PC-3 (cell line): ENCODE data around the gene RASGRP1. TPM values are rescaled to one million over a fixed set of nuclear protein-coding genes. Genes with fewer than 3 reads are reported as not detected.

ENCODE experiments used
- ATAC-seq: fragments of 200-7000 bp; cut with Tn5 transposase; 2 replicates; pipeline ENCODE4 v1.9.1; 2020; ENCODE audit warnings: mild to moderate bottlenecking, moderate library complexity
- BruUV-seq: library from RNA; stranded (reverse); fragments of 400-500 nt; replicated peaks from 2 replicates; lab custom pipeline; 2021; lab: Mats Ljungman, UMichigan
- CTCF ChIA-PET: fragments of 300-600 bp; sonication (Branson Sonifier 250); formaldehyde crosslinking; loops from one replicate; lab custom pipeline; 2022; ENCODE audit warnings: antibody characterized with exemption; lab: Charles Lee
- POLR2A ChIA-PET: fragments of 300-600 bp; sonication (Branson Sonifier 250); formaldehyde crosslinking; loops from one replicate; lab custom pipeline; 2022; ENCODE audit warnings: antibody characterized with exemption; ENCODE audit not compliant: unreplicated experiment; lab: Charles Lee
- DNase-seq: peaks from one replicate; pipeline ENCODE4 v3.0.0-alpha.2; 2015
- H2AFZ ChIP-seq: fragments of 300-600 bp; sonication (generic); 2 replicates; pipeline ENCODE4 v1.6.0; 2016; ENCODE audit warnings: antibody characterized with exemption, low read length
- H3F3A ChIP-seq: fragments of 300-600 bp; sonication (generic); one replicate; pipeline ENCODE4 v1.6.0; 2017; ENCODE audit warnings: antibody characterized with exemption, low read length, control low read depth, mild to moderate bottlenecking; ENCODE audit not compliant: unreplicated experiment
- H3K27ac ChIP-seq: fragments of 300-600 bp; sonication (generic); 2 replicates; pipeline ENCODE4 v1.5.1; 2016; ENCODE audit warnings: mild to moderate bottlenecking, low read length
- H3K27me3 ChIP-seq: fragments of 300-600 bp; sonication (generic); 2 replicates; pipeline ENCODE4 v1.6.1; 2016; ENCODE audit warnings: low read length, mixed read lengths
- H3K36me3 ChIP-seq: fragments of 300-600 bp; sonication (generic); 2 replicates; pipeline ENCODE4 v1.6.1; 2016; ENCODE audit warnings: low read depth, mixed run types, low read length, mixed read lengths
- H3K4me1 ChIP-seq: fragments of 300-600 bp; sonication (generic); 2 replicates; pipeline ENCODE4 v1.5.1; 2016; ENCODE audit warnings: low read length; ENCODE audit not compliant: insufficient read depth
- H3K4me2 ChIP-seq: fragments of 300-600 bp; sonication (generic); 2 replicates; pipeline ENCODE4 v1.6.0; 2016; ENCODE audit warnings: low read length
- H3K4me3 ChIP-seq: fragments of 300-600 bp; sonication (generic); 2 replicates; pipeline ENCODE4 v1.5.1; 2016; ENCODE audit warnings: mild to moderate bottlenecking, low read length, mixed read lengths
- H3K79me2 ChIP-seq: fragments of 300-600 bp; sonication (generic); 2 replicates; pipeline ENCODE4 v1.6.1; 2017; ENCODE audit warnings: low read length, mixed read lengths
- H3K9ac ChIP-seq: fragments of 300-600 bp; sonication (generic); 2 replicates; pipeline ENCODE4 v1.6.0; 2016; ENCODE audit warnings: mild to moderate bottlenecking, low read length
- H3K9me2 ChIP-seq: fragments of 300-600 bp; sonication (generic); replicated peaks from 2 replicates; pipeline ENCODE4 v1.6.1; 2016; ENCODE audit warnings: mixed run types, low read length, mixed read lengths
- H3K9me3 ChIP-seq: fragments of 300-600 bp; sonication (generic); 2 replicates; pipeline ENCODE4 v1.6.1; 2016; ENCODE audit warnings: low read length, mixed read lengths
- H4K20me1 ChIP-seq: fragments of 300-600 bp; sonication (generic); 2 replicates; pipeline ENCODE4 v1.6.1; 2016; ENCODE audit warnings: low read length, mixed read lengths
- EZH2 ChIP-seq: fragments of 300-600 bp; sonication (generic); IDR thresholded peaks from one replicate; pipeline ENCODE4 v1.6.1; 2017; ENCODE audit warnings: antibody characterized with exemption, mild to moderate bottlenecking, low read length; ENCODE audit not compliant: unreplicated experiment
- EZH2phosphoT487 ChIP-seq: fragments of 300-600 bp; sonication (generic); IDR thresholded peaks from 2 replicates; pipeline ENCODE4 v1.6.1; 2018; ENCODE audit warnings: mild to moderate bottlenecking, antibody characterized with exemption, low read length, borderline replicate concordance
- intact Hi-C: fragments of 100-400 bp; cut with micrococcal nuclease; formaldehyde crosslinking; loops from 2 replicates; pipeline ENCODE4 v1.9.0; 2023
- total RNA-seq: library from RNA; depleted of rRNA; stranded (reverse); fragments of >200 nt; gene quantifications from 2 replicates; pipeline ENCODE4 v1.2.3, GENCODE V29; 2014
- TF ChIP-seq, protein P1 (sequence below): fragments of 300-600 bp; sonication (generic); conservative IDR thresholded peaks from 2 replicates; pipeline ENCODE4 v1.5.1; 2017; ENCODE audit warnings: antibody characterized with exemption, low read depth, mild to moderate bottlenecking, low read length

RASGRP1 gene
- total RNA-seq, 1 experiment from 2014 or later: not detected

GRCh38 chr15:38563723-38564519, 693 bp downstream of the RASGRP1 start:
- CTCF ChIA-PET: interaction anchor here (0.6 to 1.5 kb wide), 6 partner anchors 72 to 577 kb away, joined by 3 to 12 read pairs (median 5); no protein-coding TSS in a partner anchor
- peak; percentile 53 for DNase-seq

GRCh38 chr15:38562278-38562677, 2.3 kb downstream of the RASGRP1 start:
- CTCF ChIA-PET: no interaction called here
- Histone ChIP-seq H3F3A (no peaks in the 10 kb centered on the region), H3K27me3 (peaks cover 71% of the 10 kb centered on the region), H3K4me3 (no peak overlapping the region), H3K9me2 (no peaks in the 10 kb centered on the region), H3K4me2 (no peak overlapping the region), H3K27ac (no peak overlapping the region), H2AFZ (no peak overlapping the region), H4K20me1 (no peaks in the 10 kb centered on the region), H3K4me1 (no peaks in the 10 kb centered on the region), H3K36me3 (no peaks in the 10 kb centered on the region), H3K9ac (no peak overlapping the region), H3K79me2 (no peaks in the 10 kb centered on the region), H3K9me3 (no peaks in the 10 kb centered on the region)
- POLR2A ChIA-PET: no interaction called here
- BruUV-seq: no TSS peak
- intact Hi-C loops: loop anchor here (10.0 kb wide), 1 partner anchor 83 kb away; no protein-coding TSS in a partner anchor
- no peak for DNase-seq
- ATAC-seq: no peak
- TF ChIP-seq, protein P1, sequence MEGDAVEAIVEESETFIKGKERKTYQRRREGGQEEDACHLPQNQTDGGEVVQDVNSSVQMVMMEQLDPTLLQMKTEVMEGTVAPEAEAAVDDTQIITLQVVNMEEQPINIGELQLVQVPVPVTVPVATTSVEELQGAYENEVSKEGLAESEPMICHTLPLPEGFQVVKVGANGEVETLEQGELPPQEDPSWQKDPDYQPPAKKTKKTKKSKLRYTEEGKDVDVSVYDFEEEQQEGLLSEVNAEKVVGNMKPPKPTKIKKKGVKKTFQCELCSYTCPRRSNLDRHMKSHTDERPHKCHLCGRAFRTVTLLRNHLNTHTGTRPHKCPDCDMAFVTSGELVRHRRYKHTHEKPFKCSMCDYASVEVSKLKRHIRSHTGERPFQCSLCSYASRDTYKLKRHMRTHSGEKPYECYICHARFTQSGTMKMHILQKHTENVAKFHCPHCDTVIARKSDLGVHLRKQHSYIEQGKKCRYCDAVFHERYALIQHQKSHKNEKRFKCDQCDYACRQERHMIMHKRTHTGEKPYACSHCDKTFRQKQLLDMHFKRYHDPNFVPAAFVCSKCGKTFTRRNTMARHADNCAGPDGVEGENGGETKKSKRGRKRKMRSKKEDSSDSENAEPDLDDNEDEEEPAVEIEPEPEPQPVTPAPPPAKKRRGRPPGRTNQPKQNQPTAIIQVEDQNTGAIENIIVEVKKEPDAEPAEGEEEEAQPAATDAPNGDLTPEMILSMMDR: no peak
- TF ChIP-seq EZH2phosphoT487 (no peak), EZH2 (no peak)

More at GRCh38 chr15:38563723-38564519, 693 bp downstream of the RASGRP1 start:
- H3K4me3 ChIP-seq: peak overlapping the region; percentile 65
- BruUV-seq: no TSS peak
- TF ChIP-seq EZH2 (no peak), EZH2phosphoT487 (no peak)
- TF ChIP-seq, protein P1: peak; percentile 90
- no peak overlapping the region for H3K9ac ChIP-seq
- H4K20me1 ChIP-seq: no peaks in the 10 kb centered on the region
- no peaks in the 10 kb centered on the region for H3K79me2 ChIP-seq
- H2AFZ ChIP-seq: peak overlapping the region; percentile 59; the same call in 1 of the 2 replicates
- peaks cover 55% of the 10 kb centered on the region for H3K27me3 ChIP-seq
- no peaks in the 10 kb centered on the region for H3K9me2 ChIP-seq
- H3K4me1 ChIP-seq: no peaks in the 10 kb centered on the region
- H3K4me2 ChIP-seq: peak overlapping the region; percentile 84
- intact Hi-C loops: loop anchor here (2.0 to 10.0 kb wide), 2 partner anchors 81 to 119 kb away; no protein-coding TSS in a partner anchor
- H3F3A ChIP-seq: no peaks in the 10 kb centered on the region
- H3K36me3 ChIP-seq: no peaks in the 10 kb centered on the region
- POLR2A ChIA-PET: no interaction called here
- no peaks in the 10 kb centered on the region for H3K9me3 ChIP-seq
- peak; percentile 93 for ATAC-seq
- H3K27ac ChIP-seq: no peak overlapping the region
